Esophagus muscularis mucosa (tissue), 4 donors: ENCODE measurements around the gene ANKRD11.

Experiments used
- CTCF ChIP-seq, 3 experiments: fragments of 200-600 bp in 2 of 3; fragments of 450-650 bp in 1 of 3; sonication (generic) in 2 of 3; IDR thresholded peaks; one replicate each; pipeline ENCODE4 v1.5.1; 2017 to 2019; ENCODE audit warnings: antibody characterized with exemption in 3 of 3, mild to moderate bottlenecking in 2 of 3, moderate library complexity in 1 of 3
- EP300 ChIP-seq: sonication (generic); formaldehyde crosslinking; IDR thresholded peaks from one replicate; pipeline ENCODE4 v1.6.1; 2017; ENCODE audit warnings: antibody characterized with exemption
- POLR2A ChIP-seq: fragments of 450-650 bp; IDR thresholded peaks from one replicate; pipeline ENCODE4 v1.6.1; 2017; ENCODE audit warnings: antibody characterized with exemption, moderate library complexity, mild to moderate bottlenecking, low read depth

GRCh38 chr16:89349947-89350633, 140.3 kb downstream of the ANKRD11 start:
- no peak for TF ChIP-seq CTCF (IDR thresholded peaks at IDR 0.05)
- TF ChIP-seq EP300, result no peak
- no peak for TF ChIP-seq POLR2A
